NCI-H2196 (cell line): ENCODE results near the gene TMEM51.

Source experiments
- DNase-seq: peaks from one replicate; lab custom pipeline; 2025; ENCODE audit not compliant: unreplicated experiment; lab: John Stamatoyannopoulos, UW

TMEM51 gene

DNA sequence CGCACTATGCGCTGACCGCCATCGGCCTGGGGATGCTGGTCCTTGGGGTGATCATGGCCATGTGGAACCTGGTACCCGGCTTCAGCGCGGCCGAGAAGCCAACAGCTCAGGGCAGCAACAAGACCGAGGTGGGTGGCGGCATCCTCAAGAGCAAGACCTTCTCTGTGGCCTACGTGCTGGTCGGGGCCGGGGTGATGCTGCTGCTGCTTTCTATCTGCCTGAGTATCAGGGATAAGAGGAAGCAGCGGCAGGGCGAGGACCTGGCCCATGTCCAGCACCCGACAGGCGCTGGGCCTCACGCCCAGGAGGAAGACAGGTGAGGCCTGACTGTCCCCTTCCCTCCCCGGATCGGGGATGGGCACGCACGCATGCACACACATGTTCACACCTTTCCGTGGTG lies 61.6 kb downstream of the TMEM51 start:
- no peak for DNase-seq

DNA sequence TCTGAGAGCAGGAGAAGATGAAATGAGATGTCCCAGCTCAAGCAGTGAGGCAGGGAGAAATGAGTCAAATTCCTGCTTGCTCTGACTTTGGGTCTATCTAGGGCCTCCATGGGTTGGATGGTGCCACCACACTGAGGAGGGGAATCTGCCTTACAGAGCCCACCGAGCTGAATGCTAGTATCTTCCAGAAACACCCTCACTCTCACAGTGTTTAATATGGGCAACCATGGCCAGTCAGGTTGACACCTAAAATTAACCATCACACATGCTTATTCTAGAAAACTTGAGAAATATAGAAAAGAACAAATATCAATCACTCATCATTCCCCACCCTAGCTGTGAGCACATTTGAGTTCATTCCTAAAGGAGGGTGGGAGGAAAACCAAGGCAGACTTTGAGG lies 64.1 kb downstream of the TMEM51 start:
- no peak for DNase-seq

DNA sequence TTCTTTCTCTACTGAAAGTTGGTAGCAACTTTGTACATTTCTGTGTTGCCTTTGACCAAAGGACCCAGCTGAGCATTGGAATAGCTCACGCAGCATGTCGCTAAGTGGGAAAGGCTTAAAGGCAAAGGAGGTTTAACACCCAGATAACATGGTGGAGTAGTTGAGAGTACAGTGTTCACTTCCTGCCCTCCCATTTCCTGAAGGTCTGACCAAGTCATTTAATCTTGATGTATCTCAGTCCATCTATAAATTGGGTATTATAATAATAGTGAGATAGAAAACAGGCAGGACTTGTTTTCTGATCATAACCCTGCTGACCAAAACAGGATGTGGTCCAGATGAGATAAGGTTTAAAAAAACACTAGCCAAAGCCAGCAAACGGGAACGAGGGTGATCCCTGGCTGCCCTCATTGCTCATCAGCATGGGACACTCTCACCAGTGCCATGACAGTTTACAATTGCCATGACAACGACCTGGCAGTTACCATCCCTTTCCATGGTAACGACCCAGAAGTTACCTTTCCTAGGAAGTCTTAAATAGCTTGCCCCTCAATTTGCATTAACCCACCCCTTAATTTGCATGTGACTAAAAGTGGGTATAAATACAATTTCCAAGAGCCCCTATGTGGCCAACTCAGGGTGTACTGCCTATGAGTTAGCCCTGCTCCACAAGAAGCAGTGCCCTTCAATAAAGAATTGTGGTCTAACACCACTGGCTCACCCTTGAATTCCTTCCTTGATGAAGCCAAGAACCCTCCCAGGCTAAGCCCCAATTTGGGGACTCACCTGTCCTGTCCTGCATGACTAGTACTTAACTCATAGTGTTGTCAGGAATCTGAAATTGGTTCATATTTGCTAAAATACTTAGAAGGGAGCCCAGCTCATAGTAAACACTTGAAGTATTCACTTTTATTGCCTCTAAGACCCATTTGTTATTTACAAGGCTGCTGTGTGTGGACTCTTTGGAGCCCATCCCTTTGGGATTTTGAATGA lies 65.0 kb downstream of the TMEM51 start:
- no peak for DNase-seq

DNA sequence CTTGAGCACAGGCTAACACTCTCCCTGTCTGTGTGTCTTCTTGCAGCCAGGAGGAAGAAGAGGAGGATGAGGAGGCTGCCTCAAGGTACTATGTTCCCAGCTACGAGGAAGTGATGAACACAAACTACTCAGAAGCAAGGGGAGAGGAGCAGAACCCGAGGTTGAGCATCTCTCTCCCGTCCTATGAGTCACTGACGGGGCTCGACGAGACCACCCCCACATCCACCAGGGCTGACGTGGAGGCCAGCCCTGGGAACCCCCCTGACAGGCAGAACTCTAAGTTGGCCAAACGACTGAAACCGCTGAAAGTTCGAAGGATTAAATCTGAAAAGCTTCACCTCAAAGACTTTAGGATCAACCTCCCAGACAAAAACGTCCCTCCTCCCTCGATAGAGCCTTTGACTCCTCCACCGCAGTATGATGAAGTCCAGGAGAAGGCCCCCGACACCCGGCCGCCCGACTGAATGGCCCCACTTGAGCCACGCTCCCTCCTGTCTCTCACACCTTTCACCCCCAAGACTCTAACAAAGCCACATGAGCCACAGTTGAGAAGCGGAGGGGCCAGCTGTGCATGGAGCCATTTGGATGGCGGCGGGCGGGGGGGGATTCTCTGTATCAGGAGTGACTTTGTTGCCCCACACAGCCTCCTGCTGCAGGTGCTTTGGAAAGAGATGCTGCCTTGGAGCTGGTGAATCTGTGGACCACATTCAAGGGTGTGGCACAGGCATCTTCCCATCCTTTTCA lies 65.9 kb downstream of the TMEM51 start:
- DNase-seq, result no peak

GRCh38 chr1:15220024-15220392 lies 66.5 kb downstream of the TMEM51 start:
- DNase-seq, result no peak

DNA sequence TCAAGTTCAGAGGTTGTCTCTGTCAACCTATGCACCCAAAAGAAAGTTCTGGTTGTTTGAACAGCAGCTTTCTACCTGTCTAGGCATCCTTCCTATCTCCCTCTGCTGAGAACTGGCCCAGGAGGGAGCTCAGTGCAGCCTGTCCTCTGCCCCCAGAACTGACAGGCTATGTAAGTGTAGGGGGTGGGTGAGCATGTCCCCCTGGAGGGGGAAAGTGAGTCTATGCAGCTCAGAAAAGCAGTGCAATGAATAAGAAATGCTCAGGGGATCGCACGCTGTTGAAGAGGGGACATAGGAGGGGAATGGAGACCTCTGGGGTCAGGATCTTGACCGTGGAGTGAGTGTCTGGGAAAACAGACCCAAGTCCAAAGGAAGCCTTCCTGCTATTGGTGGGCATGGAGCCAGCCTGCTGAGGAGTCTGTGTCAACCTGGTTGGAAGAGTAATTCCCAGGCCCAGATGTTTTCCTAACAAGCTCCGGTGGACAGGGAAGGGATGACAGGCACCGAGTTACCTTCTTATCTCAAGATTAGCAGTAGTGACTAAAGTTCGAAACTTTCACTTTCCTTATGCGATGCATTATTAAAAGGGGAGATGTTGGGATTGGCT lies 67.4 kb downstream of the TMEM51 start:
- no peak for DNase-seq

DNA sequence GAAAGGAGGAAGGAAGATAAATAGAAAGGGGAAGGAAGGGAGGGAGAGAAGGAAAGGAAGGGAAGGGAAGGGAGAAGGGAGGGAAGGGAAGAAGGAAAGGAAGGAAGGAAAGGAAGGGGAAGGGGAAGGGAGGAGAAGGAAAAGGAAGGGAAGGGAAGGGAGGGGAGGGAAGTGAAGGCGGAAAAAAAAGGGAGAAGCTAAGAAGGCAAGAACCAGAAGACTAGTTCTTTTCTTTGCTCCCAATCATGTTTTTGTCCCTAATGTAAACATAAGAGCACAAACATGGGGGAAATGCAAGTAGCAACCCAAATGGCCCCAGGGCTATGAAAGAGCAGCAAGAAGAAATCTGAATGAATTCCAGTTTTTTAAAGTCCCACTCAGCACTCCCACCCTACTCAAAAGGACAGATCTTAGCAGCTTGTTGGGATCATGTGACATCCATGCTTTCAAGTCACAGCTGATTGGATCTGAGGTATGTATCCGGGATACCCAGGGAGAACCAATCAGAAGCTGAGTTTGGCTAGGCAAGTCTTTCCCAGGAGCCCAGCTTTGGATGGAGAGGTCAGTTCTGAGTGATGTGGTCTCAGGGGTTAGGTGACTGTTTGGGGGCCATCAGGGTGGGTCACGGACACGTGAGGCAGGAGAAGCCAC lies 69.2 kb downstream of the TMEM51 start:
- no peak for DNase-seq

DNA sequence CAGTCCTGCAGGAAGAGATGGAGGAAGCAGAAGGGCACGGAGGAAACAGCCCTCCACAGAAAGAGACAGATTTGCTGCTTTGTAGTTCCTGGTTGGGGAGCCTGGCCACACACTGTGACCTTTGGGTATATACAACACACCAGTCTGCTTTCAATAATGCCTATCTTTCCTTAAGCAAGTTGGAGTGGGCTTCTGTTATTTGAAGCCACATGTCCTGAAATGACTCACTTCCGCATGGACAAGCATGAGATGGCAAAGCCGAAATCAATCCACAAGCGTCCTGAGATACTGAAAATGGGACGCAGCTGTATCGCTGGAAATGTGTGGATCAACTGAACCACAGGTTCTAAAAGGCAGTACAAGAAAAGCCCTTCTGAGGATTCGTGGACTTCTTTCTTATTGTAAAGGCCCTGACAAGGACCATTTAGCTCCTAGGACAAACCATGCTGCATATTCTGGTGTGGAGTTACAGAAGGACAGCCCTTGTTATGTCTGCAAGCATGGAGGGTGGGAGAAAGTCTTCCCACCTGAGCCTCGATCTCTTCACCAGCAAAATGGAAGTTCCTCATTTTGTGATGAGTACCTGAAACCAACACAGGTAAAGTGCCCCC lies 70.8 kb downstream of the TMEM51 start:
- no peak for DNase-seq

DNA sequence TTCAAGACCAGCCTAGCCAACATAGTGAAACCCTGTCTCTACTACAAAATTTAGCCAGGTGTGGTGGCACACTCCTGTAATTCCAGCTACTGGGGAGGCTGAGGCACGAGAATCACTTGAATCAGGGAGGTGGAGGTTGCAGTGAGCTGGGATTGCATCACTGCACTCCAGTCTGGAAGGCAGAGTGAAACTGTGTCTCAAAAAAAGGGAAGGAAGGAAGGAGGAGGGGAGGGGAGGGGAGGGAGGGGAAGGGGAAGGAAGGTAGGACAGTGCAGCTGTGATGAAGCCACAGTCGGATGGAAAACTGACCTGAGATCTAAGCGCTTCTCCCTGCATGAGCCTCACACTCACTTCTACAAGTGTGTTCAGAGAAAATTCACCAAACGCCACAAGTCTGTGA lies 71.4 kb downstream of the TMEM51 start:
- no peak for DNase-seq

DNA sequence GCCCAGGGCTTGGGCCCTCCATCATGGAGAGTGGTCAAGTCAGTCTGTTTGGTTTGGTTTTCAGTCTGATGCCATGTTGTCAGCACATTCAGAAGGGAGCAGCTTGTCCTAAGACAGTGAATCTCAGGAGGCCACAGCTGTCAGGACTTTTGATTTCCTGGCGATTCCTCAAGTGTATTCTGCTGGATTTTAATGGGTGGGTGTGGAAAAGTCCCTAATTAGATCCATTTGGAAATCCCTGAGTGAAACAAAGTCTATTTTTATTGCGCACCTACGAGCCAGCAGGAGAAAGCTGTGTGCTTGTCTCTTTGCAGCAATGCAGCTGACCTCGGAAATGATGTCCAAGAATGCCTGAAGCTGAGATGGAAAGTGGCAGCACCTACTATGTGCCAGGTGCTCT lies 71.9 kb downstream of the TMEM51 start:
- DNase-seq, result no peak

DNA sequence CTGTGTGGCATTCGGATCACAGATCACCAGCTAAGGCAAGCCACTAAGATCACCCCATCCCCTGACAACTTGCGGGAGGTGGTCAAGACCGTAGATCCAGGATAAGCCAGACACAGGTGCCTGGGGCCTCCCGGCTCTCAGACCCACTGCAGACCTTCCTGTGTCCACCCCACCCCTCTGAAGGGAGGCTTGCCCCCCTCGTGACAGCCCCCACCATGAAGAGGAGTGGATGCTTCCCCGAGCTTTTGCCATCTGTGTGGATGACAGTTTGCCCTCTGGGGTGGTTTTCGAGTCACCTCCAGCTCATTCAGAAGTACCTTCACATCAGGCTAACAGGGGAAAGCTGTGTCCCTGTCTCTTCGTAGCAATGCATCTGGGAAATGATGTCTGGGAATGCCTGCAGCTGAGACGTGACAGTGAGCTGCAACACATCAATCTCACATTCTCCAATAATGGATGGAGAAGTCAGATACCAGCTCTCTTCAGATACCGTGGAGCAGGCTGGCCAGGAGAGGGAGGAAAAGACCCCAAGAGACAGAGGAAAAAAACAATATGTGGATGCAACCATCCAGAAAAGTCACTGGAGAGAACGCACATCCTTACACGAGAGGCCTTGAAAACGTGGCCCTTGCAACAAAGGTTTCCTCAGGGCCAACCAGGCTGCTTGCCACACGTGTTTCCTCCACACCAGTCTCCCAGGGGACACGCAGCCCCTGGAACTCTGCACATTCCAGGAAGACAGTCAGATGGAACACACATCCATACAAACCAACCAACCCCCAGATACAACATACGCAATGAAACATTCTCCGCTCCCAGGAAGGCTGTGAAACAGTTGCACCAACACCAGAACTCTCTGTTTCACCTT lies 73.1 kb downstream of the TMEM51 start:
- DNase-seq, result no peak

- no peak for DNase-seq
Measured at GRCh38 chr1:15229707-15230131, 76.2 kb downstream of the TMEM51 start.

DNA sequence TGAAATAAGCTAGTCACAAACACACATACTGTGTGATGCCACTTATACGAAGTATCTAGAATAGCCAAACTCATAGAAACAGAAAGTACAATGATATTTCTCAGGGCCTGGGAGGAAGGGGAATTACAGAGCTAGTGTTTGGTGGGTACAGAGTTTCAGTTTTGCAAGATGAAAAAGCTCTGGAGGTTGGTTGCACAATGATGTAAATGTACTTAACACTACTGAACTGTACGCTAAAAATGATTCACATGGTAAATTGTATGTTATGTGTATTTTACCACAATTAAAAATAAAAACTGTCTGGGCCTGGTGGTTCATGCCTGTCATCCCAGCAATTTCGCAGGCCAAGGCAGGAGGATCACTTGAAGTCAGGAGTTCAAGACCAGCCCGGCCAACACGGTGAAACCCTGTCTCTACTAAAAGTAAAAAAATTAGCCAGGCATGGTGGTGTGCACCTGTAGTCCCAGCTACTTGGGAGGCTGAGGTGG lies 78.2 kb downstream of the TMEM51 start:
- no peak for DNase-seq

DNA sequence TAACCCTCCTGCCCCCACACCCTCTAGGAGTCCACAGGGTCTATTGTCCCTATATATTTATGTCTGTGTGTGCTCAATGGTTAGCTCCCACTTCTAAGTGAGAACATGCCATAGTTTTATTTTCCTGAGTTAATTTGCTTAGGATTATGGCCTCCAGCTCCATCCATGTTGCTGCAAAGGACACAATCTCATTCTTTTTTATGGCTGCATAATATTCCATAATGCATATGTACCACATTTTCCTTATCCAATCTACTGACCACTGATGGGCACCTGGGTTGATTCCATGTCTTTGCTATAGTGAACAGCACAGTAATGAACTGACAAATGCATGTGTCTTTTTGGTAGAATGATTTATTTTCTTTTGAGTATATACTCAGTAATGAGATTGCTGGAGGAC lies 80.1 kb downstream of the TMEM51 start:
- DNase-seq, result no peak

DNA sequence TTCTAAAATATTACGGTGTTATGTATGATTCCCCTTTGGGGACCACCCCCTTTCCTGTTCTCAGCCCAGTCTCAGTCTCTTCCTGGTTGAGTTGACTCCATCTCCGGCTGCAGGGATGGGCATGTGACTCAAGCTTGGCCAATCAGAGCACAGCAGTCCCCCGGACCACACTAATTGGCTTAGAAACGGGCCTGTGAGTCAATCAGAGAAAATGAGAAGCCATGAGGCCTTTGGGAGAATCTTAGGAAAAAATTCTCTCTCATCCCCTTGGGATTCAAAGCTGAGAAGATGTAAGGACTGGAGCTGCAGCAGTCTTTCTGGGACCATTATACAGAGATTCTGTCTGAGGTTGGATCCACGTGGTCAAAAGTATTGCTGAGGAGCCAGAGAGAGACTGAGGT lies 82.8 kb downstream of the TMEM51 start:
- DNase-seq, result no peak

DNA sequence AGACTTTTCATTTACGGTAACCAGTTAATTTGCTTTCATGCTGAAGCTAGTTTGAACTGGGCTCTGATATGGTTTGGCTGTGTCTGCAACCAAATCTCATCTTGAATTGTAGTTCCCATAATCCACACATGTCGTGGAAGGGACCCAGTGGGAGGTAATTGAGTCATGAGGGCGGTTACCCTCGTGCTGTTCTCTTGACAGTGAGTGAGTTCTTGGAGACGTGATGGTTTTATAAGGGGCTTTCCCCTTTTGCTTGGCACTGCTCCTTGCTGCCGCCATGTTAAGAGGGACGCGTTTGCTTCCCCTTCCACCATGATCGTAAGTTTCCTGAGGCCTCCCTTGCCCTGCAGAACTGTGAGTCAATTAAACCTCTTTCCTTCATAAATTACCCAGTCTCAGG lies 83.2 kb downstream of the TMEM51 start:
- no peak for DNase-seq

GRCh38 chr1:15238789-15239188 lies 85.2 kb downstream of the TMEM51 start:
- DNase-seq, result no peak

GRCh38 chr1:15242766-15243165 lies 89.2 kb downstream of the TMEM51 start:
- no peak for DNase-seq

GRCh38 chr1:15243275-15244043 lies 89.9 kb downstream of the TMEM51 start:
- no peak for DNase-seq
